ENCODE data around the gene DGUOK. TPM values are rescaled to one million over a fixed set of nuclear protein-coding genes. Genes with fewer than 3 reads are reported as not detected.

The DGUOK gene
- polyA plus RNA-seq, 1 donor from 2014 or later = 168 TPM

DNA sequence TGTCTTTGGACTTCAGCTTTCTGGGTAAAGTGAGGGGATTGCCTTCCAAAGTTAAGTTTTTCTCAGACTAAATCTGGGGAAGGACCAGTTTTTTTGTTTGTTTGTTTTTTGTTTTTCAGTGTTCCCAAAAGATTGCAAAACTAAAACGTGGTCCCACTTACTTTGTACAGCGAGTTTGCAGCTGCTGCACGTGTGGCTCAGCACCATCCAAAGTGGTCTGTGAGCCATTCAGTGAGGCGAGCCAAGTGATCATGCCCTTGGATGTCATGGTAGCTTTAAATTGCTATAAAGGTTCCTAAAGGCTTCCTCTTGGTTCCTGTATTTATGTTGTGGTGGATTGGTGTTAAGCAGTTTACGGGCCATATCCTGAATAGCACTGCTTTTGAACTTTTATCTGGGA is 81.0 kb downstream of the DGUOK start:
- Histone ChIP-seq H3K27ac (ENCODE audit: low read length) (no peak overlapping the region), H3K4me3 (ENCODE audit: low read length) (peak overlapping the region; percentile 11), H3K79me2 (replicated peaks; ENCODE audit: insufficient read depth, low read length) (peaks cover 91% of the 10 kb centered on the region), H2AFZ (ENCODE audit: low read depth, low read length) (no peak overlapping the region), H3K9ac (ENCODE audit: low read length) (no peak overlapping the region), H3K9me3 (ENCODE audit: low read length) (no peaks in the 10 kb centered on the region), H4K20me1 (ENCODE audit: insufficient read depth) (peaks cover 32% of the 10 kb centered on the region), H3K4me2 (ENCODE audit: low read length) (no peak overlapping the region), H3K36me3 (ENCODE audit: insufficient read depth, low read length) (no peaks in the 10 kb centered on the region), H3K9me2 (ENCODE audit: insufficient read depth, low read length) (no peaks in the 10 kb centered on the region), H3F3A (ENCODE audit: insufficient read depth, low read length, poor library complexity, severe bottlenecking) (no peaks in the 10 kb centered on the region), H3K27me3 (ENCODE audit: insufficient read depth, low read depth, low read length) (no peaks in the 10 kb centered on the region)
- no peak for TF ChIP-seq POLR2AphosphoS5 (IDR thresholded peaks at IDR 0.05)
- TF ChIP-seq, protein P1, sequence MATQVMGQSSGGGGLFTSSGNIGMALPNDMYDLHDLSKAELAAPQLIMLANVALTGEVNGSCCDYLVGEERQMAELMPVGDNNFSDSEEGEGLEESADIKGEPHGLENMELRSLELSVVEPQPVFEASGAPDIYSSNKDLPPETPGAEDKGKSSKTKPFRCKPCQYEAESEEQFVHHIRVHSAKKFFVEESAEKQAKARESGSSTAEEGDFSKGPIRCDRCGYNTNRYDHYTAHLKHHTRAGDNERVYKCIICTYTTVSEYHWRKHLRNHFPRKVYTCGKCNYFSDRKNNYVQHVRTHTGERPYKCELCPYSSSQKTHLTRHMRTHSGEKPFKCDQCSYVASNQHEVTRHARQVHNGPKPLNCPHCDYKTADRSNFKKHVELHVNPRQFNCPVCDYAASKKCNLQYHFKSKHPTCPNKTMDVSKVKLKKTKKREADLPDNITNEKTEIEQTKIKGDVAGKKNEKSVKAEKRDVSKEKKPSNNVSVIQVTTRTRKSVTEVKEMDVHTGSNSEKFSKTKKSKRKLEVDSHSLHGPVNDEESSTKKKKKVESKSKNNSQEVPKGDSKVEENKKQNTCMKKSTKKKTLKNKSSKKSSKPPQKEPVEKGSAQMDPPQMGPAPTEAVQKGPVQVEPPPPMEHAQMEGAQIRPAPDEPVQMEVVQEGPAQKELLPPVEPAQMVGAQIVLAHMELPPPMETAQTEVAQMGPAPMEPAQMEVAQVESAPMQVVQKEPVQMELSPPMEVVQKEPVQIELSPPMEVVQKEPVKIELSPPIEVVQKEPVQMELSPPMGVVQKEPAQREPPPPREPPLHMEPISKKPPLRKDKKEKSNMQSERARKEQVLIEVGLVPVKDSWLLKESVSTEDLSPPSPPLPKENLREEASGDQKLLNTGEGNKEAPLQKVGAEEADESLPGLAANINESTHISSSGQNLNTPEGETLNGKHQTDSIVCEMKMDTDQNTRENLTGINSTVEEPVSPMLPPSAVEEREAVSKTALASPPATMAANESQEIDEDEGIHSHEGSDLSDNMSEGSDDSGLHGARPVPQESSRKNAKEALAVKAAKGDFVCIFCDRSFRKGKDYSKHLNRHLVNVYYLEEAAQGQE (IDR thresholded peaks at IDR 0.05; ENCODE audit: borderline replicate concordance) = no peak
- no peak for TF ChIP-seq EP300 (conservative IDR thresholded peaks at IDR 0.05; ENCODE audit: poor library complexity, severe bottlenecking)
- TF ChIP-seq RAD21 (conservative IDR thresholded peaks at IDR 0.05) = no peak

Small RNAs within 50 kb of the gene (small RNA-seq; reads per million reads assigned to genes)
- 0 to 0.92 (median 0.39) reads per million in 3 experiments for gene AC110801.1
- gene RNA5SP97 = 0.07 to 0.42 (median 0.08) reads per million in 3 experiments

Other genes starting within 250 kb of the DGUOK start
- 152 and 162 TPM in 2 replicates for gene TPRKB, start 189.5 kb upstream of the DGUOK start, polyA plus RNA-seq
- 35.2 and 36.0 TPM in 2 replicates for gene DUSP11, start 146.8 kb upstream of the DGUOK start, polyA plus RNA-seq
- not detected in 2 replicates for gene C2orf78, start 142.7 kb upstream of the DGUOK start, polyA plus RNA-seq
- gene STAMBP, start 97.9 kb upstream of the DGUOK start, polyA plus RNA-seq = 62.5 and 69.1 TPM in 2 replicates
- 0.67 and 1.6 TPM in 2 replicates for gene ACTG2, start 33.9 kb upstream of the DGUOK start, polyA plus RNA-seq
- gene TET3, start 58.0 kb downstream of the DGUOK start, polyA plus RNA-seq = 18.2 and 19.6 TPM in 2 replicates
- gene BOLA3, start 221.0 kb downstream of the DGUOK start, polyA plus RNA-seq = 89.1 and 132 TPM in 2 replicates

All from neural cell (in vitro differentiated cells).